Measurements from ENCODE around the gene SLC6A6.
A peak's percentile ranks its signal among the peaks of the same experiment; 100 is the strongest.

Gene SLC6A6

DNA sequence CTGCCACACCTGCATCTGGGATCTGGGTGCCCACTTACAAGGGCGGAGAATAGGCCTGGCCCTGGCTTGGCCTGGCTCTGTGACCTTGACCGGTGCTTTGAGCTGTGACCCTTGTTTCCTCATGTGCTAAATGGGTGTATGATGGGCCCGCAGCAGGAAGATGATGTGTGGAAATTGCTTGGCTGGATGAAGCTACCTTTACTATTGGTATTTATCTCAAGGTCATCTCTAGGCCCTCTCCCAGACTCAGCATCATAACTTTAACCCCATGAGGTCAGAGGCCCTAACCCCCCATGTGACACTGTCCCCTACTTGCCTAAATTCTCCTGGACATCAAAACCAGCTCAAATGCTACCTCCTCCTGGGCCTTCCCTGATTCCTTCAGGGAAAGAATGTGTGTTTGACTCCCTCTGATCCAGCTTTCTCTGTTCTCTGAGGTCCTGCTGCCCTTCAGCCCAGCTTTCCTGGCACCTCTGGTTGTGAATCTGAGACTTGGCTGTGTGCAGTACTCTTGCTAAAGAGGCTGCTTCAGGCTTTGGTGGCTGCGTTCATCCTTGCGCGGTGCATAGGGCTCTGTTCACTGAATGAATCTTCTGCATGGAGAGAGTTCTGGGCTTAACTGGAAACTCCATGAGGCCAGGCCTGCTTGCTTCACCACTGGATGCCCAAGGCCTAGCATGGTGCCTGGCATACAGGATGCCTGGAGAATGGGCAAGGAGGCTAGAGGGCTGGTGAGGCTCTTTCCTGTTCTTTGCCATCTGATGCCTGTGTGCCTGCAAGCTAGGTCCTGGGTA is 25.2 kb upstream of the SLC6A6 start:
- TF ChIP-seq, protein P1, sequence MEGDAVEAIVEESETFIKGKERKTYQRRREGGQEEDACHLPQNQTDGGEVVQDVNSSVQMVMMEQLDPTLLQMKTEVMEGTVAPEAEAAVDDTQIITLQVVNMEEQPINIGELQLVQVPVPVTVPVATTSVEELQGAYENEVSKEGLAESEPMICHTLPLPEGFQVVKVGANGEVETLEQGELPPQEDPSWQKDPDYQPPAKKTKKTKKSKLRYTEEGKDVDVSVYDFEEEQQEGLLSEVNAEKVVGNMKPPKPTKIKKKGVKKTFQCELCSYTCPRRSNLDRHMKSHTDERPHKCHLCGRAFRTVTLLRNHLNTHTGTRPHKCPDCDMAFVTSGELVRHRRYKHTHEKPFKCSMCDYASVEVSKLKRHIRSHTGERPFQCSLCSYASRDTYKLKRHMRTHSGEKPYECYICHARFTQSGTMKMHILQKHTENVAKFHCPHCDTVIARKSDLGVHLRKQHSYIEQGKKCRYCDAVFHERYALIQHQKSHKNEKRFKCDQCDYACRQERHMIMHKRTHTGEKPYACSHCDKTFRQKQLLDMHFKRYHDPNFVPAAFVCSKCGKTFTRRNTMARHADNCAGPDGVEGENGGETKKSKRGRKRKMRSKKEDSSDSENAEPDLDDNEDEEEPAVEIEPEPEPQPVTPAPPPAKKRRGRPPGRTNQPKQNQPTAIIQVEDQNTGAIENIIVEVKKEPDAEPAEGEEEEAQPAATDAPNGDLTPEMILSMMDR (conservative IDR thresholded peaks at IDR 0.05; ENCODE audit: control insufficient read depth, insufficient read depth, low read depth, low read length): no peak
- no peak overlapping the region for H3K4me3 ChIP-seq (ENCODE audit: control insufficient read depth, low read depth, low read length)
- DNase-seq (ENCODE audit: low read depth): no peak

DNA sequence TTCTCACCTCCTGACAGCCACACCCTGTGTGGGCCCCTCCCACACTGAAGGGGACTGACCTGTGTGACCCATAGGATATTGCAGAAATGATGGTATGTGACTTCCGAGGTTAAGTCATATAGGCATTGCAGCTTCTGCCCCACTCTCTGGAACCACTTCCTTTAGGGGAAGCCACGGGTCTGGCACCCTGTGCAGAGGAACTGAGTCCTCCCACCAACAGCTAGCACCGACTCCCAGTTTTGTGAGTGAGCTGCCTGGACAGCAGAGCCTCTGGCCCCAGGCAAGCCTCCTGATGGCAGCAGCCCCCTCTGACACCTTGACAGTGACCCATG is 24.6 kb upstream of the SLC6A6 start:
- H3K4me3 ChIP-seq (ENCODE audit: control insufficient read depth, low read depth, low read length): no peak overlapping the region
- DNase-seq (ENCODE audit: low read depth): no peak
- TF ChIP-seq, protein P1 (conservative IDR thresholded peaks at IDR 0.05; ENCODE audit: control insufficient read depth, insufficient read depth, low read depth, low read length): no peak

DNA sequence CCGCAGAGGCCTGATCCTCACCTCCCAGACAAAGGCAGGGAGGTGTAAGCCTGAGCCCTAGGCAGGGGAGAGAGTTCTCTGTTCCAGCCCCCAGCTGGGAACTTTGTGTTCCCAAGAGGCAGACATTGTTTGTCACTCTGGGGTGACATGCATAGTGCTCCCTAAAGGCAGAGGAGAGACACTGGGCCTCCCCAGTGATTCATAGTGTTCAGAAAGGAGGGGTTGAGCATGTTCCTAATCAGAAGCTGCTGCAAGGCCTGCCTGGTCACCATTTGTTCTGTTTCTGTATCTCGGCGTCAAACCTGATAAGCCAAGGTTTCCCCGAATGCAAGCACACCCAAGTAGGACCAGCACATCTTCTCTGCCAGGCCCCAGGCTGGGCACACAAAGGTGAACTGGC is 24.0 kb upstream of the SLC6A6 start:
- no peak overlapping the region for H3K4me3 ChIP-seq (ENCODE audit: control insufficient read depth, low read depth, low read length)
- TF ChIP-seq, protein P1 (conservative IDR thresholded peaks at IDR 0.05; ENCODE audit: control insufficient read depth, insufficient read depth, low read depth, low read length): no peak
- no peak for DNase-seq (ENCODE audit: low read depth)

DNA sequence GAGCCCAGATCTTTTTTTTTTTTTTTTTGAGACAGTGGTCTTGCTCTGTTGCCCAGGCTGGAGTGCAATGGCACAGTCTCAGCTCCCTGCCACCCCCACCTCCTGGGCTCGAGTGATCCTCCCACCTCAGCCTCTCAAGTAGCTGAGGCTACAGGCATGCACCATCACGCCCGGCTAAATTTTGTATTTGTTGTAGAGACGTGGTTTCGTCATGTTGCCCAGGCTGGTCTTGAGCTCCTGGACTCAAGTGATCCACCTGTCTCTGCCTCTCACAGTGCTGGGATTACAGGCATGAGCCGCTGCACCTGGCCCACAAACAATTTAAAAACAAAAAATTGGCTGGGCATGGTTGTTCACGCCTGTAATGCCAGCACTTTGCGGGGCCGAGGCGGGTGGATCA is 22.6 kb upstream of the SLC6A6 start:
- DNase-seq (ENCODE audit: low read depth): no peak
- TF ChIP-seq, protein P1 (conservative IDR thresholded peaks at IDR 0.05; ENCODE audit: control insufficient read depth, insufficient read depth, low read depth, low read length): no peak
- no peak overlapping the region for H3K4me3 ChIP-seq (ENCODE audit: control insufficient read depth, low read depth, low read length)

DNA sequence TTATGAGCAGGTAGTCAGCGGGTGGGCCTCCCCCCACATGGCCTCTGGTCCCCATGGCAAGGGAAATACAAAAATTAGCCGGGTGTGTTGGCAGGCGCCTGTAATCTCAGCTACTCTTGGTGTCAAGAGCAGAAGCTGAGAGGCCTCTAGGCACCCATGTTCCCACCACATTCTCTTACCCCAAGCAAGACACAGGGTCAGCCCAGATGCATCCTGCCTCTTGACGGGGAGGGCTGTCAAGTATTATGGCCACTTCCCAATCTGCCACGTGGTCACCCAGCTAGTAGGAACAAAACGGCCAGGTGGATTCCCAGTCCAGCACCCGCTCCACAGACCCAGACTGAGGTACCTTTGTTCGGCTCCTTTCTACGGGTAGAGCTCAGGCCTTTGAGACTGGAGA is 16.2 kb upstream of the SLC6A6 start:
- no peak for DNase-seq (ENCODE audit: low read depth)
- TF ChIP-seq, protein P1 (conservative IDR thresholded peaks at IDR 0.05; ENCODE audit: control insufficient read depth, insufficient read depth, low read depth, low read length): no peak
- no peak overlapping the region for H3K4me3 ChIP-seq (ENCODE audit: control insufficient read depth, low read depth, low read length)

DNA sequence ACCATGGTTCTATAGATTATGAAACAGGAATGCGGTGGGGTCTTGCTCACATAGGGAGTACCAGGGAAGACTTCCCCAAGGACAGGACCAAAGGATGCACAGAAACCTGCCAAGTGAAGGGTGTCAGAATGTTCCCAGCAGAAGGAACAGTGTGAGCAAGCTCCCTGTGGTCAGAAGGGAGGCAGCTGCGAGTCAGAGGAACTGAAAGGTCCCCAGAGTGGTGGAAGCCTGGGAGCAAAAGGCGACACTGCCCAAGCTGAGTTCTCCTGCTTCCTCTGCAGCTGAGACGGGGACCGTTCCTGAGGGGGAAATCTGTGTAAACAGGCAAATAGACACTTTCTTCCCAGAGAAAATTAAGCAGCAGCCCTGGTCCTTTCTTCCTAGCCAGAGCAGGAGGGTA is 14.2 kb upstream of the SLC6A6 start:
- DNase-seq (ENCODE audit: low read depth): peak; percentile 36
- TF ChIP-seq, protein P1 (conservative IDR thresholded peaks at IDR 0.05; ENCODE audit: control insufficient read depth, insufficient read depth, low read depth, low read length): no peak

More for the DNA sequence above, 14.2 kb upstream of the SLC6A6 start:
- no peak overlapping the region for H3K4me3 ChIP-seq (ENCODE audit: control insufficient read depth, low read depth, low read length)

All from fibroblast of mammary gland (primary cell).